ENCODE data around the gene CENPN. TPM values are rescaled to one million over a fixed set of nuclear protein-coding genes. Genes with fewer than 3 reads are reported as not detected.

The CENPN gene
- total RNA-seq, 3 donors from 2014 or later = 3.9 to 9.7 (median 8.2) TPM

DNA sequence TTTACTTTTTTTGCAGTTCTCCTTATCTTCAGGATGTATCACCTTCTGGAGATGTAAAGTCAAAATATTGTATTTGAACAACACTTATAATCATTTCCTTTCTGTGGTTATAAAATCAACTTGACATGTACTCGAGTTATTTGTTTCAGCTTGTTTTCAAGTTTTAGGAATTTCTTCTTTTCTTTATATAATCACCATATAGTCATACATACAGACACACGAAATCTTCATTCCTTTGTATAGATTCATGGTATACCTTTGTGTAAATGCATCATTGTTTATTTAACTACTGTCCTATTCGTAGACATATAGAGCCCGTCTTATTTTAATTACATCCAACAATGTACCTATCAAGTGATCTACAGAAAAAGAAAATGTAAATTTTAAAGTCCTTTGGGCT is 40.4 kb upstream of the CENPN start:
- no peak overlapping the region for H3K4me3 ChIP-seq
- no peaks in the 10 kb centered on the region for H3K9me3 ChIP-seq
- H3K27me3 ChIP-seq = no peaks in the 10 kb centered on the region
- intact Hi-C loops (cut with DNase I; ENCODE audit: low total_unique reads) = no loop called here
- H3K4me1 ChIP-seq = no peaks in the 10 kb centered on the region
- H3K27ac ChIP-seq = no peak overlapping the region
- no peak for TF ChIP-seq POLR2A (IDR thresholded peaks at IDR 0.05)
- TF ChIP-seq POLR2AphosphoS5 (IDR thresholded peaks at IDR 0.05) = no peak
- TF ChIP-seq, protein P1, sequence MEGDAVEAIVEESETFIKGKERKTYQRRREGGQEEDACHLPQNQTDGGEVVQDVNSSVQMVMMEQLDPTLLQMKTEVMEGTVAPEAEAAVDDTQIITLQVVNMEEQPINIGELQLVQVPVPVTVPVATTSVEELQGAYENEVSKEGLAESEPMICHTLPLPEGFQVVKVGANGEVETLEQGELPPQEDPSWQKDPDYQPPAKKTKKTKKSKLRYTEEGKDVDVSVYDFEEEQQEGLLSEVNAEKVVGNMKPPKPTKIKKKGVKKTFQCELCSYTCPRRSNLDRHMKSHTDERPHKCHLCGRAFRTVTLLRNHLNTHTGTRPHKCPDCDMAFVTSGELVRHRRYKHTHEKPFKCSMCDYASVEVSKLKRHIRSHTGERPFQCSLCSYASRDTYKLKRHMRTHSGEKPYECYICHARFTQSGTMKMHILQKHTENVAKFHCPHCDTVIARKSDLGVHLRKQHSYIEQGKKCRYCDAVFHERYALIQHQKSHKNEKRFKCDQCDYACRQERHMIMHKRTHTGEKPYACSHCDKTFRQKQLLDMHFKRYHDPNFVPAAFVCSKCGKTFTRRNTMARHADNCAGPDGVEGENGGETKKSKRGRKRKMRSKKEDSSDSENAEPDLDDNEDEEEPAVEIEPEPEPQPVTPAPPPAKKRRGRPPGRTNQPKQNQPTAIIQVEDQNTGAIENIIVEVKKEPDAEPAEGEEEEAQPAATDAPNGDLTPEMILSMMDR (IDR thresholded peaks at IDR 0.05) = no peak
- H3K36me3 ChIP-seq = no peaks in the 10 kb centered on the region
- DNase-seq (ENCODE audit: low spot score in 2 of 2) = no peak

DNA sequence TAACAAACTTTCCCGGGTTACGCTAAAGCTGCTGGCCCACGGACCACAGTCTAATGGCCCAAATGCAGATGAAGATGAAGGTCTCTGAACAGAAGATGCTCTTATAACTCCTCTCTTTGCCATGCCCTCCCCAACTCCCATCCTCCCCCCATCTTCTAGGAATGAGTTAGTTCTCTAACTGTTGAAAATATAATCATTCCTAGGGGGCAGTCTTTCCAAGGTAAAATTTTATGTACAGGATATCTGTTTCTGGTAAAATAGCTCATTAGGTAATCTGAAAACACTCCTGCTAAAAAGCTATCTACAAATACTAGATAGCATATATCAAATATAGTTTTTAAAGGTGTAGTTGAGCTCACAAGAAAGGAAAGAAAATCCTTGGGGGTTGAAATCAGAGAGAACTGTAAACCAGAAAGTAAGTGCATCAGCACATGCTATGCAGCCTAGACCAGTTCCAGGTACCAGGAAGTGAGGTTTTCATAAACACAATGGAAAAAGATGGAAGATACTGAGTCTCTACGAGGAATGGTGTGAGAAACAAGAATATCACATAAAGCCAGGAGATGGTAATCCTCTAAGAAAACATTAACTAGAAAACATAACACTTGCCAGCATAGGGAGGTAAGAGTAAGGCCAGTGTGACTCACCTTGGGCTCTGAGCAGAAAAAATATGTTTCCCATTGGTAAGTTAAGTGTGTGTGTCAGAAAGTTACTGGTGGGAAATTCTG is 38.5 kb upstream of the CENPN start:
- no peak for TF ChIP-seq POLR2AphosphoS5 (IDR thresholded peaks at IDR 0.05)
- TF ChIP-seq, protein P1 (IDR thresholded peaks at IDR 0.05) = no peak
- no peak for TF ChIP-seq POLR2A (IDR thresholded peaks at IDR 0.05)
- no peaks in the 10 kb centered on the region for H3K4me1 ChIP-seq
- H3K9me3 ChIP-seq = no peaks in the 10 kb centered on the region
- H3K36me3 ChIP-seq = no peaks in the 10 kb centered on the region
- H3K27me3 ChIP-seq = no peaks in the 10 kb centered on the region
- H3K27ac ChIP-seq = no peak overlapping the region
- DNase-seq (ENCODE audit: low spot score in 2 of 2) = no peak
- H3K4me3 ChIP-seq = no peak overlapping the region
- intact Hi-C loops (cut with DNase I; ENCODE audit: low total_unique reads) = no loop called here

DNA sequence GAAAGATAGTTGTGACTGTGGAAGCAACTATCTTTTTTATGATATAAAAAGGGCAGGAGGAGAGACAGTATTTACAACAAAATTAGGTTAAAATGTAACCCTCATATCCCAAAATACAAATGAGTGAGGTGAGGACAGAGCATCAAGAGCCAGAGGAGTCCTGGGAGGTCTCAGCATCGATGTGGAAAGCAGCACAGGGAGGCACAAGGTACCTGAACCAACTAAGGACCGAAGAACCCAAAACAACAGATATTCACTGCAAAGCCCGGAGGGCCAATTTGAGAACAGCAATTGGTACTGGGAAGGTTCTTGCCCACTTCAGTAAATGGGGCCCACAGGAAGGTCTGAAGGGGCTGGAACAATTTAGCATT is 37.9 kb upstream of the CENPN start:
- no peak for TF ChIP-seq POLR2A (IDR thresholded peaks at IDR 0.05)
- TF ChIP-seq, protein P1 (IDR thresholded peaks at IDR 0.05) = no peak
- TF ChIP-seq POLR2AphosphoS5 (IDR thresholded peaks at IDR 0.05) = no peak
- DNase-seq (ENCODE audit: low spot score in 2 of 2) = no peak
- H3K4me1 ChIP-seq = no peaks in the 10 kb centered on the region
- H3K36me3 ChIP-seq = no peaks in the 10 kb centered on the region
- intact Hi-C loops (cut with DNase I; ENCODE audit: low total_unique reads) = no loop called here
- no peaks in the 10 kb centered on the region for H3K27me3 ChIP-seq
- no peak overlapping the region for H3K4me3 ChIP-seq
- no peak overlapping the region for H3K27ac ChIP-seq
- no peaks in the 10 kb centered on the region for H3K9me3 ChIP-seq

DNA sequence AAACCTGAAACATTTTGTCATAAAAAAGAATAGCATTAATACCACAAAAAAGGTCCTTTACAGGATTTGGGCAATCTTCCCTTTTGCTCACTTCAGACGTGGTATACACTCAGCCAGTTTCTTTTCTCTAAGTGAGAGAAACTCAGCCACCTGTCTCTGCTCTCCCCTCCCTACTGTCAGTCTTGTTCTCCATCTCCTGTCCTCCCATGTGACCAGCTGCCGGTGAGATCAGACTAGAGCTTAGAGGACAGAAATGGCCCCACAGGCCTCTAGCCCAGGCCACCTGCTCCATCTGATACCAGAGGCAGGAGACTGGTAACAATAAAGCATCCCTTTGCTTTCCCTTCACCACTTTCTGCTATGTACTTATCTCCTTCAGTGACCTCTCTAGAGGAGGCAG is 35.2 kb upstream of the CENPN start:
- no peak overlapping the region for H3K4me3 ChIP-seq
- H3K27ac ChIP-seq = no peak overlapping the region
- no peaks in the 10 kb centered on the region for H3K36me3 ChIP-seq
- H3K4me1 ChIP-seq = no peaks in the 10 kb centered on the region
- no peaks in the 10 kb centered on the region for H3K9me3 ChIP-seq
- H3K27me3 ChIP-seq = no peaks in the 10 kb centered on the region
- no peak for DNase-seq (ENCODE audit: low spot score in 2 of 2)
- TF ChIP-seq POLR2A (IDR thresholded peaks at IDR 0.05) = no peak
- TF ChIP-seq, protein P1 (IDR thresholded peaks at IDR 0.05) = no peak
- no peak for TF ChIP-seq POLR2AphosphoS5 (IDR thresholded peaks at IDR 0.05)
- intact Hi-C loops (cut with DNase I; ENCODE audit: low total_unique reads) = no loop called here

DNA sequence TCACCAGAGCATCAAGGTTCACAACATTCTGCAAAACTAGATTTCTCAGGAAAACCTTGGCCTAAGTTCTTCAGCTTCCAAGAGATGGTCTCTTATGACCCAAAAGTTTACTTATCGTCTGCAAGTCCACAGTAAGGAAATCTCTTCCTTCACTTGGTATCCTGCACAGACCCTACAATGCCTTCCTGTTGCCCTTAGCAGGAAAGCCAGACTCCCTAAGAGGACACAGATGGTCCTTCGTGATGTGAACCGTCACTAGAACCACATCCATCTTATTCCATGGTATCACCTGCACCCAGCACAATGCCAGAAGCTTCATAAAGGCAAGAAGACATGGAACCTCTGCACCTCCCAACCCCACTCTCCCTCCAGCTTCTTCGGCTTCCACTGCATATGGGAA is 34.4 kb upstream of the CENPN start:
- Histone ChIP-seq H3K4me3 (no peak overlapping the region), H3K36me3 (no peaks in the 10 kb centered on the region), H3K27me3 (no peaks in the 10 kb centered on the region), H3K9me3 (no peaks in the 10 kb centered on the region), H3K27ac (no peak overlapping the region), H3K4me1 (no peaks in the 10 kb centered on the region)
- intact Hi-C loops (cut with DNase I; ENCODE audit: low total_unique reads) = no loop called here
- TF ChIP-seq, protein P1 (IDR thresholded peaks at IDR 0.05) = no peak
- TF ChIP-seq POLR2A (IDR thresholded peaks at IDR 0.05) (no peak), POLR2AphosphoS5 (IDR thresholded peaks at IDR 0.05) (no peak)
- DNase-seq (ENCODE audit: low spot score in 2 of 2) = no peak

Data from breast epithelium (tissue), 4 donors.